ENCODE results near the gene RNF207.

GRCh38 chr1:6225651-6226050, 19.7 kb downstream of the RNF207 start:
- TF ChIP-seq CTCF (IDR thresholded peaks at IDR 0.05) (no peak), POLR2A (IDR thresholded peaks at IDR 0.05) (no peak)
